PC-9 (cell line): Measurements from ENCODE around the gene CBLL1. TPM values are rescaled to one million over a fixed set of nuclear protein-coding genes. Genes with fewer than 3 reads are reported as not detected.

Experiments
- BruUV-seq: library from RNA; stranded (reverse); fragments of 400-500 nt; replicated peaks from 2 replicates; lab custom pipeline; 2021; lab: Mats Ljungman, UMichigan
- CTCF ChIA-PET: fragments of 300-600 bp; sonication (Branson Sonifier 250); formaldehyde crosslinking; loops from one replicate; lab custom pipeline; 2022; ENCODE audit warnings: antibody characterized with exemption; lab: Charles Lee
- POLR2A ChIA-PET: fragments of 300-600 bp; sonication (Branson Sonifier 250); formaldehyde crosslinking; loops from one replicate; lab custom pipeline; 2022; ENCODE audit warnings: antibody characterized with exemption; ENCODE audit not compliant: unreplicated experiment; lab: Charles Lee
- DNase-seq, 2 experiments: peaks; one replicate each; pipeline versions ENCODE4 v3.0.0 to v3.0.0-alpha.2; 2015 to 2022; ENCODE audit warnings: mixed read lengths in 1 of 2
- H2AFZ ChIP-seq: fragments of 200-600 bp; sonication (generic); 2 replicates; pipeline ENCODE4 v1.8.1; 2017; ENCODE audit warnings: antibody characterized with exemption
- H3F3A ChIP-seq: fragments of 200-600 bp; sonication (generic); 2 replicates; pipeline ENCODE4 v1.8.1; 2017; ENCODE audit warnings: antibody characterized with exemption, mild to moderate bottlenecking, low read depth; ENCODE audit not compliant: insufficient read depth
- H3K27ac ChIP-seq: fragments of 200-600 bp; sonication (generic); 2 replicates; pipeline ENCODE4 v1.6.1; 2016; ENCODE audit warnings: mixed run types
- H3K27me3 ChIP-seq: fragments of 200-600 bp; sonication (generic); 2 replicates; pipeline ENCODE4 v1.6.1; 2016; ENCODE audit warnings: low read depth, mixed run types; ENCODE audit not compliant: insufficient read depth
- H3K36me3 ChIP-seq: fragments of 200-600 bp; sonication (generic); 2 replicates; pipeline ENCODE4 v1.6.1; 2016; ENCODE audit warnings: low read depth, mixed run types
- H3K4me1 ChIP-seq: fragments of 200-600 bp; sonication (generic); replicated peaks from 2 replicates; pipeline ENCODE4 v1.6.1; 2016; ENCODE audit warnings: mixed run types; ENCODE audit not compliant: insufficient read depth
- H3K4me2 ChIP-seq: fragments of 200-600 bp; sonication (generic); 2 replicates; pipeline ENCODE4 v1.6.1; 2017; ENCODE audit warnings: mixed run types
- H3K4me3 ChIP-seq: fragments of 200-600 bp; sonication (generic); 2 replicates; pipeline ENCODE4 v1.6.1; 2016; ENCODE audit warnings: mixed run types
- H3K79me2 ChIP-seq: fragments of 200-600 bp; sonication (generic); 2 replicates; pipeline ENCODE4 v1.6.1; 2017; ENCODE audit warnings: low read depth, mixed run types
- H3K9me2 ChIP-seq: fragments of 200-600 bp; sonication (generic); 2 replicates; pipeline ENCODE4 v1.8.1; 2017; ENCODE audit warnings: mild to moderate bottlenecking; ENCODE audit not compliant: insufficient read depth
- H3K9me3 ChIP-seq: fragments of 200-600 bp; sonication (generic); 2 replicates; pipeline ENCODE4 v1.8.1; 2016; ENCODE audit warnings: low read depth; ENCODE audit not compliant: insufficient read depth
- H4K20me1 ChIP-seq: fragments of 200-600 bp; sonication (generic); 2 replicates; pipeline ENCODE4 v1.8.1; 2017; ENCODE audit not compliant: insufficient read depth
- EZH2 ChIP-seq: fragments of 200-600 bp; sonication (generic); IDR thresholded peaks from 2 replicates; pipeline ENCODE4 v1.8.0; 2017; ENCODE audit warnings: antibody characterized with exemption, low read depth
- intact Hi-C: fragments of 100-400 bp; cut with micrococcal nuclease; formaldehyde crosslinking; loops from one replicate; pipeline ENCODE4 v1.10.0; 2022; ENCODE audit not compliant: unreplicated experiment
- total RNA-seq: library from RNA; stranded (reverse); gene quantifications from 2 replicates; pipeline ENCODE4 v1.2.3, GENCODE V29; 2021
- TF ChIP-seq, protein P1 (sequence below): fragments of 200-600 bp; sonication (generic); conservative IDR thresholded peaks from 2 replicates; pipeline ENCODE4 v1.6.1; 2017; ENCODE audit warnings: mixed run types, antibody characterized with exemption, mild to moderate bottlenecking, moderate library complexity

The CBLL1 gene
- total RNA-seq, 1 experiment from 2014 or later: 31.3 TPM

DNA sequence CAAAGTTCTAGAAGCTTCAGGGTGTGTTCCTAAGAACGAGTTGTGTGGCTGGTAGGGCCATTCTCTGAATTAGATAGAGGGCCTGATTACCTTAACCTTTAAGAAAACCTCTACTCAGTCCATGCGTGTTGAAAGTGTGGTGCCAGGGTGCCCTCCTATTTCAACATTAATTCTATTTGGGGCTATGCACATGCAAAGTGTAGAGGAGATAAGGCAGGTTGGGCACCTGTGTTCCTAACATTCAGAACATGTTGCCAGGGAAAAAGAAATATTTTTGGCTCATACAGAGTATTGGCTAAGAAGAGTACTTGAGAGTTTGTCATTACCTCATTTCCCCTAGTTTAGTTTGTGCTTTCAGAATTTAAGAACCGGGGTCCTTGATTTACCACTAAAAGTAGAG lies 38.4 kb downstream of the CBLL1 start:
- Histone ChIP-seq H3K79me2 (no peaks in the 10 kb centered on the region), H3K27ac (no peak overlapping the region), H3F3A (no peaks in the 10 kb centered on the region), H3K4me3 (no peak overlapping the region), H4K20me1 (no peaks in the 10 kb centered on the region), H3K36me3 (no peaks in the 10 kb centered on the region), H3K9me2 (no peaks in the 10 kb centered on the region), H3K27me3 (no peaks in the 10 kb centered on the region), H2AFZ (no peak overlapping the region), H3K4me2 (no peak overlapping the region), H3K4me1 (no peaks in the 10 kb centered on the region), H3K9me3 (no peaks in the 10 kb centered on the region)
- BruUV-seq: no TSS peak
- POLR2A ChIA-PET: no interaction called here
- no peak for DNase-seq
- no peak for TF ChIP-seq EZH2
- TF ChIP-seq, protein P1, sequence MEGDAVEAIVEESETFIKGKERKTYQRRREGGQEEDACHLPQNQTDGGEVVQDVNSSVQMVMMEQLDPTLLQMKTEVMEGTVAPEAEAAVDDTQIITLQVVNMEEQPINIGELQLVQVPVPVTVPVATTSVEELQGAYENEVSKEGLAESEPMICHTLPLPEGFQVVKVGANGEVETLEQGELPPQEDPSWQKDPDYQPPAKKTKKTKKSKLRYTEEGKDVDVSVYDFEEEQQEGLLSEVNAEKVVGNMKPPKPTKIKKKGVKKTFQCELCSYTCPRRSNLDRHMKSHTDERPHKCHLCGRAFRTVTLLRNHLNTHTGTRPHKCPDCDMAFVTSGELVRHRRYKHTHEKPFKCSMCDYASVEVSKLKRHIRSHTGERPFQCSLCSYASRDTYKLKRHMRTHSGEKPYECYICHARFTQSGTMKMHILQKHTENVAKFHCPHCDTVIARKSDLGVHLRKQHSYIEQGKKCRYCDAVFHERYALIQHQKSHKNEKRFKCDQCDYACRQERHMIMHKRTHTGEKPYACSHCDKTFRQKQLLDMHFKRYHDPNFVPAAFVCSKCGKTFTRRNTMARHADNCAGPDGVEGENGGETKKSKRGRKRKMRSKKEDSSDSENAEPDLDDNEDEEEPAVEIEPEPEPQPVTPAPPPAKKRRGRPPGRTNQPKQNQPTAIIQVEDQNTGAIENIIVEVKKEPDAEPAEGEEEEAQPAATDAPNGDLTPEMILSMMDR: no peak
- intact Hi-C loops: no loop called here
- CTCF ChIA-PET: no interaction called here

DNA sequence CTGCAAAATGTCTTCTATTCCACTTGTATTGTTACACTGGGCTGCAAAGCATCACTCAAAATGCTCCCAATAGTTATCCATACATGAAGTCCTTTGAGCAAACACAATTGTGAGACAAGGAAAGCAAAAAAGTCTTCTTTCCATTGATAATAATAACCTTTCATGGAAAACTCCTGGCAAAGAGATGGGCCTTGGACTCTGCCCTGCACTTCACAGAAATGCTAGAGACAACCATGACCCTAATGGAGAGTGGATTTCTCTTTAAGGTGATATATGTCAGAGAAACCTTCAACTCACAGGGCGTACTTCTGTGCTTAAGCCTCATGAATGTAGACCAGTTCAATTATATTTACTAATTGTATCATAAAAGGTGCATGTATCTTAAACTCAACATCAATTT lies 39.7 kb downstream of the CBLL1 start:
- POLR2A ChIA-PET: no interaction called here

DNA sequence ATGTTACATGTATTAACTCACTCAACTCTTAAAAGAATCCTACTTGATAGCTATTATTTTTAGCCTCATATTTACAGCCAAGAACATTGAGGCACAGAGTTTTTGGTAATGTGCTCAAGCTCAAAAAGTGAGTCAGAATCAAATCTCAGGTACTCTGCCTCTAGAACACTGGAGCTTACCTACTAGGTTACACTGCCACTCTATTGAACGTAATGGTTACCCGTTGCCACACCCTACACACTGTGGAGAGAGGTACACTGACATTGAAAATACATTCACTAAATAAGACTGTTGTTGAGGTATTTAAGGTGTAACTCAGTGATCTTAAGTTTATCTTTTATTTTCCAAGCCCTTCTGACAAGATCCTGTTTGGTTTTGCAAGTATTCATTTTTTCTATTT lies 41.2 kb downstream of the CBLL1 start:
- H4K20me1 ChIP-seq: no peaks in the 10 kb centered on the region
- no peaks in the 10 kb centered on the region for H3K79me2 ChIP-seq
- H3K4me2 ChIP-seq: no peak overlapping the region
- DNase-seq: no peak
- intact Hi-C loops: no loop called here
- H3K4me3 ChIP-seq: no peak overlapping the region
- POLR2A ChIA-PET: no interaction called here
- H3F3A ChIP-seq: no peaks in the 10 kb centered on the region
- H3K27me3 ChIP-seq: no peaks in the 10 kb centered on the region
- TF ChIP-seq, protein P1: no peak
- no peak for TF ChIP-seq EZH2
- no TSS peak for BruUV-seq
- H3K9me3 ChIP-seq: no peaks in the 10 kb centered on the region
- H3K36me3 ChIP-seq: no peaks in the 10 kb centered on the region
- no peak overlapping the region for H2AFZ ChIP-seq
- H3K9me2 ChIP-seq: 0 out of 2 replicates have a peak, but pooled peaks cover 4% of the 10 kb centered on the region
- no peak overlapping the region for H3K27ac ChIP-seq
- CTCF ChIA-PET: no interaction called here
- H3K4me1 ChIP-seq: no peaks in the 10 kb centered on the region

More for the DNA sequence above, 39.7 kb downstream of the CBLL1 start:
- no peak overlapping the region for H3K4me3 ChIP-seq
- DNase-seq: no peak
- no TSS peak for BruUV-seq
- TF ChIP-seq, protein P1: no peak
- TF ChIP-seq EZH2: no peak
- H3K27ac ChIP-seq: no peak overlapping the region
- H3F3A ChIP-seq: no peaks in the 10 kb centered on the region
- CTCF ChIA-PET: no interaction called here
- H3K4me1 ChIP-seq: no peaks in the 10 kb centered on the region
- H3K9me2 ChIP-seq: 0 out of 2 replicates have a peak, but pooled peaks cover 4% of the 10 kb centered on the region
- no peak overlapping the region for H2AFZ ChIP-seq
- H3K79me2 ChIP-seq: no peaks in the 10 kb centered on the region
- intact Hi-C loops: no loop called here
- no peaks in the 10 kb centered on the region for H4K20me1 ChIP-seq
- H3K9me3 ChIP-seq: no peaks in the 10 kb centered on the region
- no peaks in the 10 kb centered on the region for H3K27me3 ChIP-seq
- H3K36me3 ChIP-seq: no peaks in the 10 kb centered on the region
- H3K4me2 ChIP-seq: no peak overlapping the region
